A549 (cell line): ENCODE measurements around the gene TRAF3IP1. TPM values are rescaled to one million over a fixed set of nuclear protein-coding genes. Genes with fewer than 3 reads are reported as not detected.
"Not testable (repeated sequence)": the region's sequence is repeated elsewhere in the genome, so short reads cannot be mapped to it uniquely, and the experiment has no call there.

Experiments
- ATAC-seq, 2 experiments: fragments of 200-7000 bp in 1 of 2; fragments of >200 bp in 1 of 2; cut with Nextera tagmentation in 1 of 2; cut with Tn5 transposase in 1 of 2; 3 replicates each; pipeline versions ENCODE4 v1.8.0 to v1.9.1; 2018 to 2020; ENCODE audit warnings: mild to moderate bottlenecking in 1 of 2, moderate library complexity in 1 of 2
- CTCF ChIA-PET: fragments of 300-600 bp; sonication (Branson Sonifier 250); formaldehyde crosslinking; extraction: SDS; loops from one replicate; lab custom pipeline; 2021; ENCODE audit warnings: antibody characterized with exemption, inconsistent platforms; lab: Yijun Ruan, JAX
- POLR2A ChIA-PET: fragments of 350-600 bp; formaldehyde crosslinking; extraction: SDS; loops from one replicate; lab custom pipeline; 2021; ENCODE audit warnings: antibody characterized with exemption, inconsistent platforms; lab: Yijun Ruan, JAX
- DNase-seq, 2 experiments: peaks; one replicate each; pipeline versions ENCODE4 v3.0.0 to v3.0.0-alpha.2; 2011 to 2016; ENCODE audit warnings: low read depth in 1 of 2, low spot score in 1 of 2
- FAIRE-seq: peaks from 2 replicates; lab custom pipeline; 2011; peaks lifted over from hg19 to GRCh38; lab: Jason Lieb, UNC
- H3K27ac ChIP-seq, 2 experiments: fragments of >200 bp; sonication (Bioruptor Twin); formaldehyde crosslinking; 3 replicates each; pipeline ENCODE4 v1.5.1; 2016 to 2017
- H3K4me1 ChIP-seq: fragments of >200 bp; sonication (Bioruptor Twin); formaldehyde crosslinking; 3 replicates; pipeline ENCODE4 v1.6.1; 2016
- H3K4me2 ChIP-seq: fragments of >200 bp; sonication (Bioruptor Twin); formaldehyde crosslinking; 3 replicates; pipeline ENCODE4 v1.6.1; 2016
- H3K4me3 ChIP-seq: fragments of >200 bp; sonication (Bioruptor Twin); formaldehyde crosslinking; 3 replicates; pipeline ENCODE4 v1.5.1; 2016
- H3K9me3 ChIP-seq: fragments of >200 bp; sonication (Bioruptor Twin); formaldehyde crosslinking; 3 replicates; pipeline ENCODE4 v1.6.1; 2016
- ATOH8 ChIP-seq: fragments of 250-450 bp; sonication (Bioruptor Pico); IDR thresholded peaks from 2 replicates; pipeline ENCODE4 v1.5.0; 2020; ENCODE audit warnings: low read depth, mild to moderate bottlenecking, moderate library complexity
- BCL3 ChIP-seq: fragments of >200 bp; sonication (Bioruptor Twin); formaldehyde crosslinking; IDR thresholded peaks from 3 replicates; pipeline ENCODE4 v1.6.1; 2016
- CBX2 ChIP-seq: fragments of 200-600 bp; sonication (generic); IDR thresholded peaks from 2 replicates; pipeline ENCODE4 v1.6.1; 2016; ENCODE audit warnings: low read depth, mild to moderate bottlenecking, borderline replicate concordance
- CBX8 ChIP-seq: fragments of 200-600 bp; sonication (generic); IDR thresholded peaks from 2 replicates; pipeline ENCODE4 v1.6.1; 2016
- EHF ChIP-seq: fragments of 250-450 bp; sonication (Bioruptor Pico); IDR thresholded peaks from 2 replicates; pipeline ENCODE4 v1.5.0; 2020; ENCODE audit warnings: mild to moderate bottlenecking
- EHMT2 ChIP-seq: fragments of 200-600 bp; sonication (generic); IDR thresholded peaks from 2 replicates; pipeline ENCODE4 v1.6.1; 2016; ENCODE audit warnings: antibody characterized with exemption, low read depth, mild to moderate bottlenecking, moderate library complexity
- EP300 ChIP-seq, 2 experiments: fragments of >200 bp; sonication (Bioruptor Twin); formaldehyde crosslinking; IDR thresholded peaks; 2 replicates in 1 of 2; 3 replicates in 1 of 2; pipeline ENCODE4 v1.6.1; 2016 to 2017
- FOSL2 ChIP-seq, 2 experiments: fragments of 450-650 bp in 1 of 2; fragments of >200 bp in 1 of 2; sonication (Bioruptor Twin) in 1 of 2; formaldehyde crosslinking; IDR thresholded peaks; 2 replicates each; pipeline versions ENCODE4 v1.5.0 to v1.6.1; 2016 to 2020; ENCODE audit warnings: mild to moderate bottlenecking in 1 of 2, moderate library complexity in 1 of 2
- HES2 ChIP-seq: fragments of >200 bp; sonication (Bioruptor Twin); formaldehyde crosslinking; IDR thresholded peaks from 2 replicates; pipeline ENCODE4 v1.6.1; 2016
- HOXA7 ChIP-seq: fragments of 250-450 bp; sonication (Bioruptor Pico); IDR thresholded peaks from 2 replicates; pipeline ENCODE4 v1.5.0; 2020; ENCODE audit warnings: mild to moderate bottlenecking, moderate library complexity
- HOXB13 ChIP-seq: fragments of 250-450 bp; sonication (Bioruptor Pico); IDR thresholded peaks from 2 replicates; pipeline ENCODE4 v1.5.0; 2020; ENCODE audit warnings: low read depth, mild to moderate bottlenecking, moderate library complexity
- HOXB5 ChIP-seq: fragments of 250-450 bp; sonication (Bioruptor Pico); IDR thresholded peaks from 2 replicates; pipeline ENCODE4 v1.5.0; 2020; ENCODE audit warnings: mild to moderate bottlenecking, moderate library complexity
- KDM1A ChIP-seq: fragments of 200-600 bp; sonication (generic); IDR thresholded peaks from 2 replicates; pipeline ENCODE4 v1.6.1; 2016; ENCODE audit warnings: low read depth, mild to moderate bottlenecking
- MAZ ChIP-seq: fragments of 150-350 bp; IDR thresholded peaks from 2 replicates; pipeline ENCODE4 v1.6.1; 2014; ENCODE audit warnings: antibody characterized with exemption, low read depth, low read length, borderline replicate concordance
- MYC ChIP-seq: IDR thresholded peaks from 2 replicates; pipeline ENCODE4 v1.6.1; 2012; ENCODE audit warnings: mild to moderate bottlenecking, inconsistent platforms, low read length, improper control_type of control experiment, borderline replicate concordance
- NFE2L2 ChIP-seq: fragments of 150-350 bp; conservative IDR thresholded peaks from 2 replicates; pipeline ENCODE4 v1.6.1; 2014; ENCODE audit warnings: low read length
- PHF8 ChIP-seq: fragments of 200-600 bp; sonication (generic); IDR thresholded peaks from 2 replicates; pipeline ENCODE4 v1.6.1; 2016; ENCODE audit warnings: low read depth, mild to moderate bottlenecking, antibody characterized with exemption, moderate library complexity, borderline replicate concordance
- POLR2A ChIP-seq: IDR thresholded peaks from 2 replicates; pipeline ENCODE4 v1.6.1; 2012; ENCODE audit warnings: mild to moderate bottlenecking, low read length
- RAD21 ChIP-seq, 2 experiments: fragments of >200 bp in 1 of 2; sonication (Bioruptor Twin) in 1 of 2; formaldehyde crosslinking in 1 of 2; IDR thresholded peaks in 1 of 2; conservative IDR thresholded peaks in 1 of 2; 2 replicates in 1 of 2; 3 replicates in 1 of 2; pipeline ENCODE4 v1.6.1; 2012 to 2018; ENCODE audit warnings: inconsistent platforms in 1 of 2
- REST ChIP-seq: fragments of 200-600 bp; sonication (generic); IDR thresholded peaks from 2 replicates; pipeline ENCODE4 v1.6.1; 2016; ENCODE audit warnings: antibody characterized with exemption, mild to moderate bottlenecking, moderate library complexity
- RNF2 ChIP-seq: fragments of 200-600 bp; sonication (generic); IDR thresholded peaks from 2 replicates; pipeline ENCODE4 v1.6.1; 2016; ENCODE audit warnings: low read depth, mild to moderate bottlenecking, antibody characterized with exemption, moderate library complexity, borderline replicate concordance
- SREBF2 ChIP-seq: fragments of 450-650 bp; IDR thresholded peaks from 2 replicates; pipeline ENCODE4 v1.6.1; 2014; ENCODE audit warnings: mild to moderate bottlenecking, moderate library complexity
- TFCP2L1 ChIP-seq: fragments of 250-450 bp; sonication (Bioruptor Pico); IDR thresholded peaks from 2 replicates; pipeline ENCODE4 v1.5.0; 2021; ENCODE audit warnings: mild to moderate bottlenecking
- ZFP36 ChIP-seq: fragments of 450-650 bp; IDR thresholded peaks from 2 replicates; pipeline ENCODE4 v1.6.1; 2014; ENCODE audit warnings: borderline replicate concordance; ENCODE audit not compliant: partially characterized antibody
- WGBS: methylation state at CpG from one replicate; pipeline ENCODE4 v1.1.6; 2017; ENCODE audit errors: missing lambda C conversion rate; 5-methylcytosine and 5-hydroxymethylcytosine counted together
- polyA plus RNA-seq, 4 experiments: library from polyadenylated mRNA; depleted of rRNA in 3 of 4; stranded (reverse); fragments of >200 nt; fragmentation: RNase III in 1 of 4; extraction: RNeasy Plus Mini Kit Qiagen cat#74134 plus additional on column Dnase treatment in 1 of 4; gene quantifications; 2 replicates in 3 of 4; 3 replicates in 1 of 4; pipeline ENCODE4 v1.2.3, GENCODE V29; 2011 to 2017

Gene TRAF3IP1
- polyA plus RNA-seq, 2 of the 4 experiments (the other 2 are of a cell fraction): 10.6 to 19.2 TPM

GRCh38 chr2:238404406-238405216 lies 84.3 kb downstream of the TRAF3IP1 start:
- ATAC-seq: no peak
- CTCF ChIA-PET: interaction anchor here (1.0 to 1.6 kb wide), 3 partner anchors 10 to 380 kb away, joined by 3 to 5 read pairs (median 4); no protein-coding TSS in a partner anchor
- no peaks in the 10 kb centered on the region for H3K9me3 ChIP-seq
- H3K4me3 ChIP-seq: no peak overlapping the region
- no peak for TF ChIP-seq PHF8
- no peak for TF ChIP-seq RNF2
- TF ChIP-seq EHF: no peak
- TF ChIP-seq EHMT2: no peak
- no peak for TF ChIP-seq ATOH8 (CRISPR knock-in tag)
- TF ChIP-seq, all 56 proteins: peak for 0
- 88% methylated on average over 19 of the region's 19 CpGs for WGBS
- POLR2A ChIA-PET: no interaction called here
- H3K4me2 ChIP-seq: no peak overlapping the region
- DNase-seq (no peak), FAIRE-seq (no peak)
- H3K4me1 ChIP-seq: no peaks in the 10 kb centered on the region
- H3K27ac ChIP-seq: no peak overlapping the region

GRCh38 chr2:238405217-238405555 lies 84.9 kb downstream of the TRAF3IP1 start:
- H3K4me1 ChIP-seq, H3K4me3 ChIP-seq, ATAC-seq, H3K9me3 ChIP-seq, POLR2A ChIA-PET, H3K4me2 ChIP-seq, DNase-seq, FAIRE-seq, H3K27ac ChIP-seq: not testable (repeated sequence)
- CTCF ChIA-PET: interaction anchor here (1.0 to 1.6 kb wide), 2 partner anchors 36 to 380 kb away, joined by 3 to 5 read pairs; no protein-coding TSS in a partner anchor
- WGBS: 93% methylated on average over 4 of the region's 4 CpGs

- FAIRE-seq (no peak), ATAC-seq (no peak), DNase-seq (no peak)
- no peak overlapping the region for H3K4me2 ChIP-seq
- POLR2A ChIA-PET: no interaction called here
- 84% methylated on average over 13 of the region's 20 CpGs for WGBS
- no peaks in the 10 kb centered on the region for H3K9me3 ChIP-seq
- H3K4me3 ChIP-seq: no peak overlapping the region
- TF ChIP-seq POLR2A (no peak), HOXA7 (no peak), TFCP2L1 (no peak), NFE2L2 (no peak), KDM1A (no peak), CBX2 (no peak), CBX8 (no peak), MAZ (no peak), EP300 (IDR thresholded peaks at IDR 0.05) (no peak), SREBF2 (no peak), HOXB13 (CRISPR knock-in tag) (no peak), RAD21 (conservative IDR thresholded peaks at IDR 0.05 in 1 of 2, IDR thresholded peaks at IDR 0.05 in 1 of 2) (no peak), HES2 (no peak), ZFP36 (no peak), FOSL2 (IDR thresholded peaks at IDR 0.05) (no peak), FOSL2 (CRISPR knock-in tag; IDR thresholded peaks at IDR 0.05) (no peak), REST (no peak), EHF (no peak), BCL3 (no peak), HOXB5 (no peak), MYC (no peak)
- TF ChIP-seq, all 56 proteins: peak for 0
- Histone ChIP-seq H3K27ac (no peak overlapping the region), H3K4me1 (no peaks in the 10 kb centered on the region)
- CTCF ChIA-PET: no interaction called here
Measured at GRCh38 chr2:238406221-238406997, 86.1 kb downstream of the TRAF3IP1 start.
